AG04450 (cell line): ENCODE results near the gene CR1L. TPM values are rescaled to one million over a fixed set of nuclear protein-coding genes. Genes with fewer than 3 reads are reported as not detected.
"Not testable (repeated sequence)": the region's sequence is repeated elsewhere in the genome, so short reads cannot be mapped to it uniquely, and the experiment has no call there.

ENCODE experiments used
- CTCF ChIA-PET: fragments of 300-600, 350-600 bp; formaldehyde crosslinking; extraction: SDS; loops from one replicate; lab custom pipeline; 2022; ENCODE audit warnings: antibody characterized with exemption, inconsistent platforms; lab: Charles Lee
- POLR2A ChIA-PET: fragments of 350-600 bp; formaldehyde crosslinking; extraction: SDS; loops from one replicate; lab custom pipeline; 2021; ENCODE audit warnings: antibody characterized with exemption, inconsistent platforms; lab: Yijun Ruan, JAX
- DNase-seq: peaks from one replicate; pipeline ENCODE4 v3.0.0-alpha.2; 2011; ENCODE audit warnings: low read depth, low spot score
- H3K27ac ChIP-seq: one replicate; pipeline ENCODE4 v1.5.1; 2012; ENCODE audit warnings: low read depth, low read length, control low read depth
- H3K27me3 ChIP-seq: one replicate; pipeline ENCODE4 v1.6.0; 2012; ENCODE audit warnings: low read length; ENCODE audit not compliant: control insufficient read depth, insufficient read depth
- H3K4me3 ChIP-seq: 2 replicates; pipeline ENCODE4 v1.5.1; 2011; ENCODE audit warnings: mild to moderate bottlenecking, low read depth, low read length, control low read depth
- H3K9me3 ChIP-seq: 2 replicates; pipeline ENCODE4 v1.5.1; 2012; ENCODE audit warnings: low read length; ENCODE audit not compliant: control insufficient read depth, insufficient read depth
- polyA plus RNA-seq: library from polyadenylated mRNA; depleted of rRNA; stranded (reverse); fragments of >200 nt; gene quantifications from 2 replicates; pipeline ENCODE4 v1.2.3, GENCODE V29; 2011
- TF ChIP-seq, protein P1 (sequence below): IDR thresholded peaks from 2 replicates; pipeline ENCODE4 v1.5.1; 2011; ENCODE audit warnings: low read depth, low read length, control low read depth, inconsistent platforms

Gene CR1L
- polyA plus RNA-seq, 1 experiment = not detected

DNA sequence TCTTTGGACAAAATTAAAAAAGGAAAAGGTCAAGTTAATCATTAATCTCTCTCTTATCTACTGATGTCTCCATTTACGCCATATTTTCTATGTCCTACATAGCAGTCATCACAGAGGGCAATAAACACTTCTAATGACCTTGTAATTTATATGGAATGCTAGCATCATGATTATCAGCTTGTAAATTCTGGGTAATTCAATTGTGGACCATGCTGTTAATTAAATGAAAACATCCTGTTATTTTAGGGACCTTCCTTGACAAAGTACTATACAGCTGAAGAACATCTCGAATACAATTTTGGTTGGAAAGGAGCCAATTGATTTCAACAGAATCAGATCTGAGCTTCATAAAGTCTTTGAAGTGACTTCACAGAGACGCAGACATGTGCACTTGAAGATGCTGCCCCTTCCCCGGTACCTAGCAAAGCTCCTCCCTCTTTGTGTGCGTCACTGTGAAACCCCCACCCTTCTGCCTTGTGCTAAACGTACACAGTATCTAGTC, 93.3 kb downstream of the CR1L start:
- CTCF ChIA-PET = interaction anchor here (0.5 to 1.3 kb wide), 3 partner anchors 39 to 118 kb away, joined by 3 to 6 read pairs (median 3); no protein-coding TSS in a partner anchor
- DNase-seq, POLR2A ChIA-PET, H3K27ac ChIP-seq, H3K9me3 ChIP-seq, H3K27me3 ChIP-seq, H3K4me3 ChIP-seq: not testable (repeated sequence)

DNA sequence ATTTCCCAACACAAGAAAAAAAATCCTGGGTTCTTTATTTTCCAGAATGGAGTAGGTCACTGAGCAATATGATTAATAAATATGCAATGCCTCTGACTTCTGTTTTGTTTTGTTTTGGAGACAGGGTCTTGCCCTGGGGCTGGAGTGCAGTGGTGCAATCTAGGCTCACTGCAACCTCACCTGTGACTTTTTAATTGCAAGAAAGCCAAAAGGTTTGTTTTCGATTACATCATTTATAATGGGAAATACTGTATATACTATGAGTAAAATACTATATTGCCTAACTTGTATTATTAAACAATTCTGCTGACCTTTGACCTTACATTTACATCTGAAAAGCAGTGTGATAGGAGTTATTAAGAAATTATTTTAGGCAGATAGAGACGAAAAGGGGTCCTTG, 95.3 kb downstream of the CR1L start:
- ChIA-PET CTCF (no interaction called here), POLR2A (no interaction called here)
- H3K27ac ChIP-seq = no peak overlapping the region
- no peaks in the 10 kb centered on the region for H3K9me3 ChIP-seq
- no peaks in the 10 kb centered on the region for H3K27me3 ChIP-seq
- TF ChIP-seq, protein P1, sequence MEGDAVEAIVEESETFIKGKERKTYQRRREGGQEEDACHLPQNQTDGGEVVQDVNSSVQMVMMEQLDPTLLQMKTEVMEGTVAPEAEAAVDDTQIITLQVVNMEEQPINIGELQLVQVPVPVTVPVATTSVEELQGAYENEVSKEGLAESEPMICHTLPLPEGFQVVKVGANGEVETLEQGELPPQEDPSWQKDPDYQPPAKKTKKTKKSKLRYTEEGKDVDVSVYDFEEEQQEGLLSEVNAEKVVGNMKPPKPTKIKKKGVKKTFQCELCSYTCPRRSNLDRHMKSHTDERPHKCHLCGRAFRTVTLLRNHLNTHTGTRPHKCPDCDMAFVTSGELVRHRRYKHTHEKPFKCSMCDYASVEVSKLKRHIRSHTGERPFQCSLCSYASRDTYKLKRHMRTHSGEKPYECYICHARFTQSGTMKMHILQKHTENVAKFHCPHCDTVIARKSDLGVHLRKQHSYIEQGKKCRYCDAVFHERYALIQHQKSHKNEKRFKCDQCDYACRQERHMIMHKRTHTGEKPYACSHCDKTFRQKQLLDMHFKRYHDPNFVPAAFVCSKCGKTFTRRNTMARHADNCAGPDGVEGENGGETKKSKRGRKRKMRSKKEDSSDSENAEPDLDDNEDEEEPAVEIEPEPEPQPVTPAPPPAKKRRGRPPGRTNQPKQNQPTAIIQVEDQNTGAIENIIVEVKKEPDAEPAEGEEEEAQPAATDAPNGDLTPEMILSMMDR = no peak
- no peak overlapping the region for H3K4me3 ChIP-seq
- DNase-seq = no peak

DNA sequence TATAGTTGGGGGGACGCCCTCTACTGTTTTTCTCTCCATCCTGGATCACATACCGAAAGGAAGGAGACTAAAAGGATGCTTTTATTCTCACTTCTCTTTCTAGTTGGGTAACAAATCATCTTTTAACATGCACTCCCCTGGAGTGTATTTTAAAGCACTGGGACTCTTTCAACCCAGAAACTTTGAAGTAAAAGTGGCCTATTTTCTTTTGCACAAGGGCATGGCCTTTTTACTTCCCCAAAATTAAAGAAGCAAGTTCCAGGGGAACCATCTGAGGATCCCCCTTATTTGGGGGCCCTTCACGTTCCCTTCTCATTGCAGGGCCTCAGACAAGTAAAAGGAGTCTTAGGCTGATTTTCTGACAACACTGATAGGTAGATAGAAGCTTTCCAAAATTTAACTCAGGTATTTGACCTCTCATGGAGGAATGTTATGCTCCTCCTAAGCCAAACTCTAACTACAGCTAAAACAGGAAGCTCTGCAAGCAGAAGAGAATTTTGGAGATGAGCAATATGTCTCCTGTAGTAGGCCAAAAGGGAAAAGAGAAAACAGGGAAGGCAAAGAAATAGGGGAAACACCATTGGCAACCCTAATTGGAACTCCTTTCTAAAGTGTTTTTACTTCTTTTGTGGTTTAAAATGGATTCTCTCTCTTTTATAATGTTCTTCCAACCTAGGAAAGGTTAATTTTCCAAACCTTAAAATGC, 98.1 kb downstream of the CR1L start:
- Histone ChIP-seq H3K27me3 (no peaks in the 10 kb centered on the region), H3K27ac (no peak overlapping the region), H3K4me3 (no peak overlapping the region), H3K9me3 (no peaks in the 10 kb centered on the region)
- no peak for DNase-seq
- ChIA-PET POLR2A (no interaction called here), CTCF (no interaction called here)
- TF ChIP-seq, protein P1 = no peak

DNA sequence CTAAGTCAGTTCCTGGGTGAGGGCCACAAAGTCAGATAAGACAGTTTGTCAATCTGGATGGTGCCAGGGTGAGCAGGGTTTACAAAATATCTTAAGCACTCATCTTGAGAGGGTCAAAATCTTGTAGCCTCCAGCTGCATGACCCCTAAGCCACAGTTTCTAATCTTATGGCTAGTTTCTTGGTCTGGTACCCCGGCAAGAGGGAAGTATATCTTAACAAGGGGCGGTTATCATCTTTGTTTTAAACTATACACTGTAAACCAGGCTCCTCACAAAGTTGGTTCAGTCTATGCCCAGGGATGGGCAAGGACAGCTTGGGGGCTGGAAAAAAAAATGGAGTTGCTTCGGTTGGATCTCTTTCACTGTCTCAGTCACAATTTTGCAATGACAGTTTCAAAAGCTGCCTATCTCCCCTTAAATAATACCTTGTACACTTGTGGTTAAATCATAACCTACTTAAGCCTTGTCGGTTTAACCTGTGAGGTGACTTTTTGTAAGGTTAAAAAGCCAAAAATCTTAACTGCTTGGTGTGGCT, 99.1 kb downstream of the CR1L start:
- POLR2A ChIA-PET = no interaction called here
- no peaks in the 10 kb centered on the region for H3K27me3 ChIP-seq
- TF ChIP-seq, protein P1 = no peak
- no peaks in the 10 kb centered on the region for H3K9me3 ChIP-seq
- CTCF ChIA-PET = no interaction called here
- DNase-seq = no peak
- H3K4me3 ChIP-seq = no peak overlapping the region
- H3K27ac ChIP-seq = no peak overlapping the region

DNA sequence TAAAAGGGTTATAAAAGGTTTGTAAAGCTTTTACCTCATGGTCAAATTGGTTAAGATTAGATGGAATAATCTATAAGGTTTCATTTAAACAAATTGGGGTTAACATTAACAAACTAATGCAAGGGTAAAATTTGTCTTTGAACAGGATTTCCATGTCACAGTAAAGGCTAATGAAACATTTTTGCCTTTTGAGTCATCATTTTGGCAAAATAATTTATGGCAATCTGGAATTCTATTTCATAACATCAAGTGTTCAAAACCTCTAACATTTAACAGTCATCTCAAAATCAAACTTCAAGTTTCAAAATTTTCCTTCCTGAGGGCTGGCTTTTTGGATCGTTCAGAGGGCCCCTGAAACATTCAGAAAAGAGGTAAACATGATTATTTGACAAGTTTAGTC, 100.4 kb downstream of the CR1L start:
- POLR2A ChIA-PET = no interaction called here

More for the DNA sequence above, 100.4 kb downstream of the CR1L start:
- H3K4me3 ChIP-seq = no peak overlapping the region
- TF ChIP-seq, protein P1 = no peak
- DNase-seq = no peak
- CTCF ChIA-PET = interaction anchor here (1.3 kb wide), 1 partner anchor 46 kb away, joined by 4 read pairs; no protein-coding TSS in a partner anchor
- no peak overlapping the region for H3K27ac ChIP-seq
- H3K9me3 ChIP-seq = no peaks in the 10 kb centered on the region
- no peaks in the 10 kb centered on the region for H3K27me3 ChIP-seq
